GM21786 (cell line): ENCODE data around the gene NRXN3.

ENCODE experiments used
- ATAC-seq: cut with Tn5 transposase; IDR thresholded peaks from one replicate; pipeline ENCODE4 v1.9.1; 2021; ENCODE audit not compliant: unreplicated experiment

Gene NRXN3

GRCh38 chr14:78697341-78697740 is 527.2 kb downstream of the NRXN3 start:
- ATAC-seq, result no peak

DNA sequence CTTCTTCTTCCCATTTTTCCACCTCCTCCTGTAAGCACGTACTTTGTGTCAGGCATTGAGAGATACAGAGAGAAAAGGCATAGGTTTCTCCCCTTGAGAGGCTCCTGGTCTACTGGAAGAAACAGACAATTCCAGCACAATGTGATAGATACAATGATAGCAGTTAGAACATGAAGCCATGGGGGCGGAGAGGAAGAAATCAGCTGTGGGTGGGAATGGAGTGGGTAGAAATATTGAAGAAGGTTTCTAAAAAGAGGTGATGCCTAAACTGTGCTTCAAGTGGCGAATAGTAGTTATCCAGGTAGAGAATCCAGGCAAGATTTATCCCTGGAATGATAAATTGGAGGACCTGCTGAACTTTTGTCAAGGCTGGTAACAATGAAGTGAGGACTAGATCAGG is 528.8 kb downstream of the NRXN3 start:
- ATAC-seq, result no peak

DNA sequence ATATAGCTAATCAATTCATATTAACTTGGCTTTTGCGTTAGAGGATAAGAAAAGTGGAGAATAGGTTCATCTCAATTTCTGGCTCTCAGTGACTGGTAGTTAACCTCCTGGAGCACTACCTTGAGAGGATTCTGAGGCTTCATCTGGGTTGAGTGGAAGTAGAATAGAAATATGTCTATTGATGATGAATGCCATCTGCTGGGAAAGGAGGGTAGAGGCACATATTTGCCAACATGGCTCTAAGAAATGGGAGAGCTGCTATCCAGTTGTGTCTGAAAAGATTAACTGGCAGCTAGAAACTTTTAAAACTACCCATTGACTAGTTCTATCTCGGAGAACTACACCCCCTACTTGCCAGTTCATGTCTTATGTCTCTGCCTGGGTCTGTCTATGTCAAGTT is 530.1 kb downstream of the NRXN3 start:
- ATAC-seq, result no peak

DNA sequence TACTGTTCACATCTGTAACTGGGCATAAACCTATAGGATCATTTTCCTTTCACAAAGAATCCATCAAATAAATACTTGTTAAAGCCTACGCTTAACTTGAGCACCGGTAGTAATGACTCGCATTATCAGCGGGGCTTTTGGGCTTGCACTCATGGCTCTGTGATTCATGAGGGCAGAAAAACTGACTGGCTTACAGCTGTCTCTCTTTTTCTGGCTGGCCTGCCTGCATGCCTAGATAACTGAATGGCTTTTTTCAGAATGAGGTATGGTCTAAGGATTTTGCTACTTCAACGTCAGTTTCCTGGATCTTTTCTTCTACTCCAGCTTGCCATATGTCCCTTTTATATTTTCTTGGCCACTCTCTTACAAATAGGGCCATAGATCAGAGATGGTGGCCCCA is 531.1 kb downstream of the NRXN3 start:
- ATAC-seq, result no peak

GRCh38 chr14:78704965-78705364 is 534.8 kb downstream of the NRXN3 start:
- no peak for ATAC-seq

DNA sequence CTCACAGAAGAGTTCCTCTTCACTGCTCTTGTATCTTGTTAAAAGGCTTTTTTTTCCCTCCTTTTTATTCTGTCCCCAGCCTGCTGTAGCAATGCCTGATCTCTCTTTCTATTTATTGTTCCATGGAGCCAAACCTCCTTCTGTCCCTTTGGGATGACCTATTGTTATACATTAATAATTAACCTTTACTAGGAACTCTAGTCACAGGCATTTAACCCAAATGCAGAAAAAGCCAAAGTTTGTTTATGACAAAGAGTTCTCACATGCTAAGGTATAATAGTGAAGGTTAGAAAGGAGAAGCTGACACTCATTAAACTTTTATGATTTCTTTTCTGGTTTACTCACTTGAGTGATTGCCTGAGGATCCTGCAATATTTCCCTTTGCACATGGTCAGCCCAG is 535.8 kb downstream of the NRXN3 start:
- no peak for ATAC-seq

DNA sequence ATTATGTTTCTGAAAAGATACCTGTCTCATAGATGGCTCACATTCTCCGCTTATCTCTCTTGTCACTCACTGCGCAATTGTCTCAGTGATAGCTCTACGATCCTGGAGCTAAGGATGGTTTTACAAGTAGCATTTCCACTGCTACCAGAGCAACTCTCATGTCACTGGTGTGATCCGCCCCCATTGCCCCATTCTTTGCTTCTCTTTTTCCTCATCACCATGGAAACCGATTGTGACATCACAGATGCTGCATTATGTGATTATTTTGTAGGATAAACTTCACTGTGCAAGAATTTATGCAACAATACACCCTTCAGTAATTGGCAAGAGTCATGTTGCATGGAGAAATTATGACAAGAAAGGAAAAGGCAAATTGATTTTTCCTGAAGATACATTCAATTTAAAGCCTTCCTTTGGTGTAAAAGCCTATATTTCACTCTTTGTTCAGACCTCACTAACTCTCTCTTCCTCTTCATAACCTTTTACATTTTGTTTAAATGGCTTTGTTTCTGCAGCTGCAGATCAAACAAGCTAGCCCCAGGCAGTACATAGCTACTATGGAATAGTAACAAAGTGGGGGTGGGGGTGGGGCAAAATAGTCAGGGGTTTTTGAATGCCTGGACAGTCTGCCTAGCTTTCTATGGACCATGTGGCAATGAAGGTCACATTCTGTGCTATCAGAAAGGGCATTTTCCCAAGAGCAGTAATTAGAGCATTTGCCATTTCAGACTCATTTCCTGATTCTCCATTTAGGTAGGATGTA is 539.8 kb downstream of the NRXN3 start:
- no peak for ATAC-seq

DNA sequence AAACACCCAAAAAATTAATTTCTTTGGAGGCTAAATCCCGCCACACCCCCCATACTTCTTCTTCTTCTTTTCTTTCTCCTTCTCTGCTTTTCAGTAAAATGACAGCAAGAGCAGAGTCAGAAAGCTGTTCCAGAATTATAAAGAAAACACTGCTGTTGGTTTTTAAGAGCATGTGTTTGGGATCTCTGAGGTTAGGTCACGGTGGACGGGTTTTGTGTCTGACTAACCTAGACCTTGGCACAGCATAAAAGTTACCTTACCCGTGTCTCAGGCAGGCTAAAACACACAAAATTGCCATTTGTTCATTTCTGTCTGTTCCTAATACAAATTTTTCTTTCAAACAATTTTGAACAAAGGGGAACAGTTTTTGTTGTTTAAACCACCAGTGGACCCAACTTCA is 540.8 kb downstream of the NRXN3 start:
- no peak for ATAC-seq

GRCh38 chr14:78713716-78714115 is 543.5 kb downstream of the NRXN3 start:
- ATAC-seq, result no peak

DNA sequence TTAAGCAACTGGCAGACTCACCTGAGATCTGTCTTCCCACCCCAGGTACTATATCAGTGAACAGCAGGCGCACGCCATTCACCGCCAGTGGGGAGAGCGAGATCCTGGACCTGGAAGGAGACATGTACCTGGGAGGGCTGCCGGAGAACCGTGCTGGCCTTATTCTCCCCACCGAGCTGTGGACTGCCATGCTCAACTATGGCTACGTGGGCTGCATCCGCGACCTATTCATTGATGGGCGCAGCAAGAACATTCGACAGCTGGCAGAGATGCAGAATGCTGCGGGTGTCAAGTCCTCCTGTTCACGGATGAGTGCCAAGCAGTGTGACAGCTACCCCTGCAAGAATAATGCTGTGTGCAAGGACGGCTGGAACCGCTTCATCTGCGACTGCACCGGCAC is 544.5 kb downstream of the NRXN3 start:
- ATAC-seq, result no peak

DNA sequence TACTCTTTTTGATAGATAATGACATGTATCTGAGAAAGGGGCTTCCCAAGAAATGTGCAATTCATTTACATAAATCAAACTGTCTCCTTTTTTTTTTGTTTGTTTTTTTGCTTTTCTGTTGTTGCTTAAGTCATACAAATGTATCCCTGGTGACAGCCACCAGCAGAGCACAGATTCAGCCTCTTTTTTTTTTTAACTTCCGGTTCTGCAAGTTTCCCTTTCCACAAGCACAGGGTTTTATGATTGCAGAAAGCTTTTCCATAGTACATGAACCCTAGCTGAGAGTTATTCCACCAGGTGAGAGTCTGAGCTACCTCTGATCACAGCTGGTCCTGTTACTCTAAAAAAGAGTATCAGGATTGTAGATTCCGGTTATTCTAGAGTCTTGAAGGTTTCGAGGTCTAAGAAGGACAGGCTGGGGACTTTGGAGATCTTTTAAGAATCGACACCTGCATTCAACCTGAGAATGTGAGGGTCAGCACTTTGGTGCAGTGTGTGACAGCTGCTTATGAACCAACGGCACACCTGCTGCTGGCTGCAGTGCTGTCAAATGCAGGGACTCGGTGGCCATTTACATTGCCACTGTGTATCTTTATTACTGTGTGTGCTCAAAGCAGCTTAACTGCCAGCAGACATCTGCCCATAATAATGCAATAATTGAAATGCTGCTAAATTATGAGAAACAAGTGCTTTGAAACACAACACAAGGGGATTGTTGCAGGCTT is 551.7 kb downstream of the NRXN3 start:
- ATAC-seq, result no peak

DNA sequence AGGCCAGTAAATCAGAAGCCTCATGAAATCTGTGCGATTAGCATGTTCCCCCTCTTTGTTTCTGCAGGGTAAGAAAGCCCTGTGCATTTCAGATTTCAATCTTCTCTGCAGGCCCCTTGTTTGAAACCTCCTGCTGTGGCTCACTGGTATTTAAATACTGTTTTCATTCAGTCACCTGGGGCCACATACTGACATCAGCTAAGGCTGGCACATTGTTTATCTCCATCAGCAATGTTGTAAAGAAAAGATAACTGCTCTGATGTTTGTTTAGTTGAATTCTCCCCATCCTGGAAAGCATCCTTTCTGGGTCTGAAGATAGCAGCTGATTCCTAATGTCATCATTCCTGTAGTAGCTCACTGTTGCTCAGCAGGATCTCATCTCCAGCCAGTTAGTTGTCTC is 554.9 kb downstream of the NRXN3 start:
- ATAC-seq, result no peak

DNA sequence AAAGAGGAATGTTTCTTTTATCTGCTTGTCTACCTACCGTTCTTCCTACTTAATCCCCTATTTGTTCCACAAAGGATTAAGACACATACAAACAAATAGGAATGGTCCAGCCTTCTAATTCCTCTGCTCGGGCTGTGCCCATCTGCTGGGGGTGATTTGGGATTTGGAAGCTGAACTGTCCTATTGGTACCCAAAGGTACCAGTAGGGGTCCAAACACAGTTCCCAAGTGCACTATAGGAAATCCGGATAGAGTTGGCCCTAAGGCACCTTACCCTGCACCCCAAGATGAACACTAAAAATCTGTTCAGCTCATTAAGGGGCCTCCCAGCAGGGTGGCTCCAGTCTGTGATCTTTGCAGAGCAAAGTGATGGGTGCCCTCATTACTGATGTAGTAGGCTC is 566.9 kb downstream of the NRXN3 start:
- no peak for ATAC-seq

- no peak for ATAC-seq
Measured at GRCh38 chr14:78737601-78738000, 567.4 kb downstream of the NRXN3 start.

DNA sequence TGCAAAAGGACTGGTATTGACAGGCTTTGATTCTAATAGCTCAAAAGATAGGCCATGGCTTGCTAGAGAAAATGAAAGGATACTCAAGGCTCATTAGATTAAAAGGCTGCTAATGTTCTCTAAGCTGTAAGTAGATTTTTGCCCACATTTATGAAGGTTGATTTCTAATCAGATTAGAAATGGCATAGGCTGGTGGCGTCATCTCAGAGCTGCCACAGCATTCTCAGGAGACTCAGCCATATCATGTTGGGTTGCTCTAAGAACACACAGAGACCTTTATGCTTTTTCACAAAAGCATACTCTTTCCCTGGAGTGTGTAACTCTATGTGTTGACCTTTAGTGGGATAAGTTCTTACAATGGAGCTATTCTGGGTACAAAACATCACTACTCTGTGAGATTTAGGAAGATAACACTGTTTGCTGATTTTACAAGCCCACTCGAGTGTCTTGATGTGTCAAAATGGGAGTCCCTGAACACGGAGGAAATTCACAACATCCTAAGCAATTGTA is 576.0 kb downstream of the NRXN3 start:
- ATAC-seq, result no peak

- ATAC-seq, result no peak
Measured at GRCh38 chr14:78747813-78748212, 577.6 kb downstream of the NRXN3 start.

DNA sequence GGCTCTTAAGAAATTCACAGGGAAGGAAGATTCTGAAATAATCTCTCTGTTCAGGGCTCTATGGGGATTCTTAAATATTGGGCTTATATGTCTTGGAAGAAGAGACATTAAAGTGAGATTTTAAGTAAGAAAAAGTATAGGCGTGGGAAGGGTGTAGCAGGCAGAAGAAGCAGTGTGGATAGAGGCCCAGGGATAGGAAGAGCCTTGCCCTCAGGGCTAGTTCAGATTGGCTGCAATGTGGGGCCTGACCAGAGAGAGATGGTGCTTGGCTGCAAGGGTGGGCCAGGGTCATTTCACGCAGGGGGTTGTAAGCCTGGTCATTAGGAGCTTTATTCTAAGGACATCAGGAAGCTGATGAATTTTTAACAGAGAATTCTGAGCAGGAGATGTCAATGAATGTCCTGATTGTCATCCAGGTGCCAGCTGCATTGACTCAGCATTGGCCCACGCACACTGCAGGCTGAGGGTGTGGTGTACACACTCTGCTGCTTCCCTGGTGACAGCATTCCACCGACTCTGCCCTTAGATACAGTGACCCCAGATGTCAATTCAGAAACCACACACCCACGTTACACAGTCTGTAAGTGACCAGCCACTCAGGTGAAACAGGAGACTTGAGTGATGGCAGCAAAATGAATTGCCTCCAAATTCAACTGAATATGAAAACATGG is 582.5 kb downstream of the NRXN3 start:
- no peak for ATAC-seq

DNA sequence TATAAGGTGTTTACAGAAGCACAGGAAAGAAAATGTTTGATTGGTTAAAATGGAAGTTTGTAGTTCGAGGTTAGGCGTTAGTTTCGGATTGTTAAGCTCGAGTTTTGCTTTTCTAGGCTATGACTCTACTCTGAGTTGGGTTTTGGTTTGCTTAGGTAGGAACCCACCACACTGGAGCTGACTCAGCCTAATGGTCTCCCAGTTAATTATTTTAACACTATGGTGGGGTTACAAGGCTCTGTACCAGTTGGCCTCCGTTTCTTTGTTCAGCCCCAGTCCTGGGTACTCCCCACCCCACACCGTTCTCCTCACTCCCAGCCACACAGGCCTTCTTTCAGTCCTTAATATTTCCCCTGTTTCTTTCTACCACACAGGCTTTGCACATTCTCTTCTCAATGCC is 583.9 kb downstream of the NRXN3 start:
- ATAC-seq, result no peak

DNA sequence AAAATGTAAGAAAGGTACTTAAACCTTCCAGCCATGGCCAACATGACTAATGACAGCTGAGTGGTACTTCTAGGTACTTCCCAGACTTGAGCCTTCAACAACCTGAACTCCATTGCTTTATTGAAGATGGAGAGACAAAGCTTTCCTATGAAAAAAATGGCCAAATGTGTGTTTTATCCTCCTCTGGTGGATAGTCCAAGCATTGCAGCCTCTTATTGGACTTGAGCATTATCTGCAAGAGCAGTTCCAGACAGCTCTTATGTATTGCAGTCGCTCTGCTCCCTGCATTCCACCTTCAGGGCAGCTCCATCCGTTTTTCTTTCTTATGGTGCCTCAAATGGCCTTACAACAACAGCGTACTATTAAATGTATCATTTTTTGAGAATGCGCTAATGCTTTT is 588.2 kb downstream of the NRXN3 start:
- ATAC-seq, result no peak

DNA sequence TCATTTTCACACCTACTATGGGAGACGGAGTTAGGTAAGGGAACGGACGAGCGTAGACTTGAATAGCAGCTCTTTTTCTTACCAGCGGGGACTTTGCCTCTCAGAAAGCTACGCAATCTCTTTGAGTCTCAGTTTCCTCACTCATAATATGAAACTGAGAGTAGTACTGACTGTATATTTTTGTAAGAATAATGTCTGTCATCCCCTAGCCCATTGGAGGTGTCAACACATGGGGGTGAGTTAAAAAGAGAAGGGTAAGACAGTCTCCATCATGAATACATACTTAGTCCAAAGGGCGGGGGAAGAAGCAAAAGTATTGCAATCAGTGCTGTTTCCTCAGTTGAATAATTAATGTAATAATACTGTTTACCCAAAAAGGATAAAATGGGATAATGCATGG is 592.2 kb downstream of the NRXN3 start:
- no peak for ATAC-seq

DNA sequence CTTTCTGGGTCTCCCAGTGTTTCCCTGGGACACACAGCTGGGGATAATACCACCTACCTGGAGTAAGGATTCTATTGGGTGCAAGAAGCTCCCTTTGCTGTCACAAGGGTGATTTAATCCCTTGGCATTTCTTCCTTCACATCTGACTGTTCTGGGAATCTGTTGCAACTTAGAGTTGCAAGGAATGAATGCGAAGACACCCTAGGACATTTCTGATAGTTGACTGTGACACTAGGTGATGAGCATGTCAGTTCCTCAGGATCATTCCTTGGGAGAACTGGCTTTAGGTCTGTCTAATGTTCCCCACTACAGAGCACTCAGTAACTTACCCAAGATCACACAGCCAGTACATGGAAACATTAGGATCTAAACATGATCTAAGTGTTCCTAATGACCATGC is 593.6 kb downstream of the NRXN3 start:
- ATAC-seq, result no peak

DNA sequence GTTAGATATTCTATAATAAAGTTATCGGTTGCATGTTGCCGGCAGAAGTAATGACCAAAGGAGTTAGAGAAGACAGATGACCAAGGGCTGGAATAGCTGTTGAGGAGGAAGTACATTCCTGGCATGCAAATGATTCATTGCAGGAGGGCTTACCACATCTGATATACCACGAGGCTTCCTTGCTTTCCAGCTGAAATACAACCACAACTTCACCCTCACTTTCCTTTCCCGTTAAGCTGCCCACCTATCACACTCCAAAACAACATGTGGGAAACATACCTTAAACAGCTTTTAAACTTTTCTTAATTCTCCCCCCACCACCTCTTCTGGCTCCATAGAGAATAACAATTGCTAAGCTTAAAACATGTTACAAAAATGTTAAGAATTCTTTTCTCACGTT is 594.1 kb downstream of the NRXN3 start:
- ATAC-seq, result no peak
